ENCODE data around the gene NFYB.

Gene NFYB

GRCh38 chr12:104109446-104110271, 28.4 kb downstream of the NFYB start:
- DNase-seq, result no peak

- DNase-seq, result peak; percentile 91 to 93
These were observed 29.1 kb downstream of the NFYB start for GRCh38 chr12:104108755-104109445.

- DNase-seq, result no peak
These were observed 31.0 kb downstream of the NFYB start for GRCh38 chr12:104106965-104107364.

GRCh38 chr12:104105461-104105860, 32.5 kb downstream of the NFYB start:
- DNase-seq, result no peak

- DNase-seq, result no peak
These were observed 40.1 kb downstream of the NFYB start for GRCh38 chr12:104097954-104098353.

GRCh38 chr12:104095289-104095688, 42.7 kb downstream of the NFYB start:
- no peak for DNase-seq

- DNase-seq, result no peak
These were observed 43.7 kb downstream of the NFYB start for GRCh38 chr12:104094284-104094683.

- no peak for DNase-seq
These were observed 46.9 kb downstream of the NFYB start for GRCh38 chr12:104091136-104091535.

GRCh38 chr12:104090685-104091084, 47.3 kb downstream of the NFYB start:
- no peak for DNase-seq

GRCh38 chr12:104083769-104084475, 54.1 kb downstream of the NFYB start:
- peak; percentile 47 to 55 for DNase-seq

GRCh38 chr12:104080764-104081163, 57.2 kb downstream of the NFYB start:
- DNase-seq, result no peak

- DNase-seq, result no peak
These were observed 59.0 kb downstream of the NFYB start for GRCh38 chr12:104079024-104079423.

- no peak for DNase-seq
These were observed 64.3 kb downstream of the NFYB start for GRCh38 chr12:104073699-104074098.

- DNase-seq, result no peak
These were observed 65.9 kb downstream of the NFYB start for GRCh38 chr12:104072099-104072498.
